Neural crest cell (in vitro differentiated cells): ENCODE results near the gene SCARB1. TPM values are rescaled to one million over a fixed set of nuclear protein-coding genes. Genes with fewer than 3 reads are reported as not detected.

Experiments
- DNase-seq: peaks from one replicate; pipeline ENCODE4 v3.0.0; 2021; ENCODE audit warnings: low read depth, mixed read lengths, low spot score
- H3K27ac Mint-ChIP-seq: one replicate; pipeline ENCODE4 v1.8.0; 2021; ENCODE audit warnings: mild to moderate bottlenecking, mixed read lengths; ENCODE audit not compliant: unreplicated experiment
- H3K27me3 Mint-ChIP-seq: 2 replicates; pipeline ENCODE4 v1.8.0; 2021; ENCODE audit warnings: low read depth, mild to moderate bottlenecking, mixed read lengths
- H3K36me3 Mint-ChIP-seq: 2 replicates; pipeline ENCODE4 v1.8.0; 2021; ENCODE audit warnings: low read depth, mild to moderate bottlenecking, mixed read lengths
- H3K4me1 Mint-ChIP-seq: 2 replicates; pipeline ENCODE4 v1.8.0; 2021; ENCODE audit warnings: mixed read lengths
- H3K4me3 Mint-ChIP-seq: one replicate; pipeline ENCODE4 v1.8.0; 2021; ENCODE audit warnings: mild to moderate bottlenecking, mixed read lengths
- H3K9me3 Mint-ChIP-seq: 2 replicates; pipeline ENCODE4 v1.8.0; 2021; ENCODE audit warnings: mixed read lengths
- total RNA-seq: library from RNA; stranded (reverse); gene quantifications from 2 replicates; pipeline ENCODE4 v1.2.1, GENCODE V29; 2021
- TF ChIP-seq, protein P1 (sequence below): fragments of 200-600 bp; sonication (generic); conservative IDR thresholded peaks from 2 replicates; pipeline ENCODE4 v1.5.0; 2021; ENCODE audit warnings: antibody characterized with exemption, mild to moderate bottlenecking

SCARB1 gene
- total RNA-seq, 1 donor from 2014 or later, result 50.9 TPM

DNA sequence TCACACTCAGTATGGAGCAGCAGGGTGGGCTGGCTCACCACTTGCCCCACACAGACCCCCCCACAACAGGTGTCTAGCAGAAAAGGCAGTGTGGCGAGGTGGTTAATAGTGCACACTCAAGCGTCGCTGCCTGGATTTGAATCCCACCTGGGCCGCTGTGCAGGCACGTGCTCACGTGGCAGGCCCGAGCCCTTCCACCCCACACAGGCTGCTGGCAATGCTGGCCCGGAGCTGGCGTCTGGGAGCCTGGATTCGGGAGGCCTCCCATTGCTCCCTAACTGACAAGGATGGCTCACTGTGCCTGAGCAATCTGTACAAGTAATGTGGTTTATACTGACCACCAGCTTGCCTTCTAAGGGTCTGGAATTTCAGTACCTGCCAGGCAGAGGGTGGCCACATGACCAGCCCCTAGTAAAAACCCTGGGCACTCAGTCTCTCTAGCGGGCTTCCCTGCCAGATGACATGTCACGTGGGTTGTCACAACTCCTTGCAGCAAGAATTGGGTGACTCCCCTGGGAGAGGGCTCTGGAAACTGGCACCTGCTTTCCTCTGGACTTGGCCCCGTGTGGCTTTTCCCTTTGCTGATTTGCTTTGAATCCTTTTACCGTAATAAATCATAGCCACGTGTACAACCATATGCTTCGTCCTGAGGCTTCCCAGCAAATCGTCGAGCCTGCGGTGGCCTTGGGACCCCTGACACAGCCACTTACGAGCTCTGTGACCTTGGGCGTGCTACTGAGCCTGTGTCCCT lies 72.8 kb downstream of the SCARB1 start:
- Mint-ChIP-seq H3K9me3 (no peaks in the 10 kb centered on the region), H3K27ac (no peak overlapping the region), H3K4me1 (peaks cover 30% of the 10 kb centered on the region), H3K4me3 (no peak overlapping the region), H3K27me3 (no peaks in the 10 kb centered on the region), H3K36me3 (peaks cover 16% of the 10 kb centered on the region)
- no peak for DNase-seq
- TF ChIP-seq, protein P1, sequence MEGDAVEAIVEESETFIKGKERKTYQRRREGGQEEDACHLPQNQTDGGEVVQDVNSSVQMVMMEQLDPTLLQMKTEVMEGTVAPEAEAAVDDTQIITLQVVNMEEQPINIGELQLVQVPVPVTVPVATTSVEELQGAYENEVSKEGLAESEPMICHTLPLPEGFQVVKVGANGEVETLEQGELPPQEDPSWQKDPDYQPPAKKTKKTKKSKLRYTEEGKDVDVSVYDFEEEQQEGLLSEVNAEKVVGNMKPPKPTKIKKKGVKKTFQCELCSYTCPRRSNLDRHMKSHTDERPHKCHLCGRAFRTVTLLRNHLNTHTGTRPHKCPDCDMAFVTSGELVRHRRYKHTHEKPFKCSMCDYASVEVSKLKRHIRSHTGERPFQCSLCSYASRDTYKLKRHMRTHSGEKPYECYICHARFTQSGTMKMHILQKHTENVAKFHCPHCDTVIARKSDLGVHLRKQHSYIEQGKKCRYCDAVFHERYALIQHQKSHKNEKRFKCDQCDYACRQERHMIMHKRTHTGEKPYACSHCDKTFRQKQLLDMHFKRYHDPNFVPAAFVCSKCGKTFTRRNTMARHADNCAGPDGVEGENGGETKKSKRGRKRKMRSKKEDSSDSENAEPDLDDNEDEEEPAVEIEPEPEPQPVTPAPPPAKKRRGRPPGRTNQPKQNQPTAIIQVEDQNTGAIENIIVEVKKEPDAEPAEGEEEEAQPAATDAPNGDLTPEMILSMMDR, result no peak

DNA sequence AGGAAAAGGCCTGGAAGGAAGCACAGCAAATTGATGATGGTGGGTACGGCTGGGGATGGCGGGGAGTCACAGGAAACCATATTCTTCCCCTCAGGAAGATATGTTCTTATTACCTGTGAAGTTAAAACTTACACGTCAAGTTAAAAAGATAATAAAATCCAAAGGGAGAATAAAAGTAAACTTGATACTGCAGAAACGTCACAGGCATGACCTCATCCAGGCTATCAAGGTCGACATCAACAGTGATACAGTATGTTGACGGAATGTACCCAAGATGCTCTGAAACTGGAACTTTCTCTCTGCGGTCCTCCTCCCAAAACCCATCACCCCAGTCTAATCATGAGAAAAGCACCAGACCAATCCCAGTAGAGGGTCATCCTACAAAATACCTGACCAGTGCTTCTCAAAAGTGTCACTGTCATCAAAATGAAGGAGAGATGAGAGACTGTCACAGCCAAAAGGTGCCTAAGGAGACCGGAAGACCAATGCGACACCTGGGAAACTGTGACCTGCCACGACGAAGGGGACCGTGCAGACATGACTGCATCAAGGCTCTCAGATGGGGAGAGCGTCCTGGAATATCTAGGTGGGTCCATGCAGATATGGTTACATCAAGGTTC lies 74.6 kb downstream of the SCARB1 start:
- Mint-ChIP-seq H3K9me3 (no peaks in the 10 kb centered on the region), H3K4me3 (no peak overlapping the region), H3K4me1 (peaks cover 24% of the 10 kb centered on the region), H3K36me3 (peaks cover 12% of the 10 kb centered on the region), H3K27me3 (no peaks in the 10 kb centered on the region), H3K27ac (no peak overlapping the region)
- no peak for DNase-seq
- TF ChIP-seq, protein P1, result no peak

DNA sequence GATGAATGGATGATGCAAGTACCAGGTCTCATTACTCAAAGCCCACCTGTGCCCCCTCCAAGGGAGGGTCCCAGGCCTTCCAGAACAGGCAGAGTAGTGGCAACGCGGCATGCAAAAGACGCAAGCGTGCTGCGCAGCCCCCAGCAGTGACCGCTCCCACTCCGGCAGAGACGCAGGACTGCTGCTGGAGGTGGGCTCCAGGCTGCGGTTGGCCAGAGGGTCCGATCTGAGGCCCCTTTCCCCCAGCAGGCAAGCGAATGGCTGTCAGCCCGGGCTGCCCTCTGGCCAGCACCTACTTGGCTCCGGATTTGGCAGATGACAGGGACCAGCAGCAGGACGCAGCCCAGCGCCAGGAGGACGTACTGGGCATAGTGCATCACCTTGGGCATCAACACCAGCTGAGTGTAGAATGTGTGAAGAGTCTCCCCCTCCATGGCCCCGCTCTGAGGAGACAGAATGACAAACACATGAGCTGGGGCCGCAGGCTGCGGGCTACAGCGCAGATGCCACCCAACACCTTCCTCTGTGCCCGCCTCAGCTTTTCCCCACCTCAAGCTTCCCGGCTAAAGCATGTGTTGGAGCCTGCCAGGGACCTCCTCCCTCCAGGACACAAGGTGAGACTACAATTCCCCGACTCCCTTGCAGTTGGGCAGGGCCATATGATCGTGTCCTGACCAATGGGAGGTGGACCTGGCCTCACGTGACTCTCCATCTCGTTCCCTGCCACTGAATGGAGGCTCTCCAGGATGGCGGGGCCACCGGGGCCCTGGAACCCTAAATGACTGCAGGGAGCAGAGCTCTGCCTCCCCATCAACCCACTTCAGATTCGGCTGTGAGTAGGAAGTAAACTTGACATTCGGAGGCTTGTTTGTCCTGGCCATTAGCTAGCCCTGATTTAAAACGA lies 77.4 kb downstream of the SCARB1 start:
- H3K27me3 Mint-ChIP-seq, result no peaks in the 10 kb centered on the region
- H3K4me1 Mint-ChIP-seq, result peaks cover 12% of the 10 kb centered on the region
- TF ChIP-seq, protein P1, result no peak
- H3K4me3 Mint-ChIP-seq, result peak overlapping the region; percentile 87
- H3K9me3 Mint-ChIP-seq, result no peaks in the 10 kb centered on the region
- peak; percentile 53 for DNase-seq
- H3K27ac Mint-ChIP-seq, result peak overlapping the region; percentile 96
- peaks cover 5% of the 10 kb centered on the region for H3K36me3 Mint-ChIP-seq

DNA sequence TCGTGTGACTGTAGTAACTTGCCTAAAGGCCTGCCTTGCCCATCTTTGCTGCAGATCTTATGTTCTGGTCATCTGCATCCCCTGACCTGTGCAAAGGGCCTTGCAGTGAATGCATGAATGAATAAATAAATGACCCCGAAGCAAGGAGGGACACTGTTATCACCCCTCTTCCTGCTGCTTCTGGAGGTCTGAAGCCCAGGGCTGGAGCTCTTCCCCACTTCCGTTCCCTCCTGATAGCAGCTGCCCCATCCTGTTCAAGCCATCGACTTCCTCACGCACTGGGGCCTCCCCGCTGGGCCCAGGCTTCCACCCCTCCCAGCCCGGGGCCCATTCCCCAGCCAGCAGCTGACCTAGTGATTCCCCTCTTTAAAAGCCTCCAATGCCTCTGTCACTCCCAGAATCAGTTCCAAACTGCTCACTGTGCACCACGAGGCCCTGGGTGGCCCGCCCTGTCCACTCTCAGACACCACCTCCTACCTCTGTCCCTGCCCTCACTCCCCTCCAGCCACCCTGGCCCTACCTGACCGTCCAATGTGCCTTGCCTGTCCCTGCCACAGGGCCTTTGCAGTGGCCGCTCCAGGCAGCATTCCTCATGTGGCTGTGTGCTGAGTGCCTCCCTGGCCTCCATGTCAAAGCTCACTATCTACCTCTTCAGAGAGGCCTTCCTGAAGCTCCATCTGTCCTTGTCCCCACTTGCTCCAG lies 78.6 kb downstream of the SCARB1 start:
- Mint-ChIP-seq H3K27me3 (no peaks in the 10 kb centered on the region), H3K4me3 (no peak overlapping the region), H3K4me1 (peaks cover 10% of the 10 kb centered on the region), H3K27ac (no peak overlapping the region), H3K9me3 (no peaks in the 10 kb centered on the region), H3K36me3 (peaks cover 4% of the 10 kb centered on the region)
- TF ChIP-seq, protein P1, result no peak
- DNase-seq, result no peak

DNA sequence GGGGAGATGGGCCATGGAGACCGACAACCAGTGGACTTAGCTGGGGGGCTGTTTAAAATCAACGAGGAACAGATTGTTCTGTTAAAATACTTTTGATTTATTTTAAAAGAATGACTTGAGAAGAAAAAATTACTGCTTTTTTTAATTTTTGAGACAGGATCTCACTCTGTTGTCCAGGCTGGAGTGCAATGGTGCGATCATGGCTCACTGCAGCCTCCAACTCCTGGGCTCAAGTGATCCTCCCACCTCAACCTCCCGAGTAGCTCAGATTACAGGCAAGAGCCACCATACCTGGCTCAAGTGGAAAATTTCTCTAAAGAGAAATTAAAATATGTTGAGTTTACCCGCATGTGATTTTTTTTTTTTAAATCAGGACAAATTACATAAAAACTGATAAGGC lies 80.6 kb downstream of the SCARB1 start:
- H3K36me3 Mint-ChIP-seq, result peaks cover 4% of the 10 kb centered on the region
- DNase-seq, result no peak
- no peak overlapping the region for H3K4me3 Mint-ChIP-seq
- no peaks in the 10 kb centered on the region for H3K27me3 Mint-ChIP-seq
- H3K9me3 Mint-ChIP-seq, result no peaks in the 10 kb centered on the region
- H3K27ac Mint-ChIP-seq, result peak overlapping the region; percentile 5
- TF ChIP-seq, protein P1, result no peak
- peaks cover 10% of the 10 kb centered on the region for H3K4me1 Mint-ChIP-seq
